ENCODE results near the gene DHCR24. TPM values are rescaled to one million over a fixed set of nuclear protein-coding genes. Genes with fewer than 3 reads are reported as not detected.

DHCR24 gene
- total RNA-seq, 2 experiments from 2014 or later: 56.3 to 64.8 TPM

GRCh38 chr1:54871275-54872035 lies 15.5 kb downstream of the DHCR24 start:
- Mint-ChIP-seq H3K36me3 (ENCODE audit: low read depth) (peaks cover 45% of the 10 kb centered on the region), H3K4me1 (ENCODE audit: low read depth) (no peaks in the 10 kb centered on the region), H3K27ac (no peak overlapping the region), H3K4me3 (no peak overlapping the region), H3K9me3 (no peaks in the 10 kb centered on the region), H3K27me3 (ENCODE audit: low read depth) (no peaks in the 10 kb centered on the region)
- no peak for DNase-seq
- CTCF ChIA-PET: no interaction called here
- intact Hi-C loops (cut with micrococcal nuclease): no loop called here

DNA sequence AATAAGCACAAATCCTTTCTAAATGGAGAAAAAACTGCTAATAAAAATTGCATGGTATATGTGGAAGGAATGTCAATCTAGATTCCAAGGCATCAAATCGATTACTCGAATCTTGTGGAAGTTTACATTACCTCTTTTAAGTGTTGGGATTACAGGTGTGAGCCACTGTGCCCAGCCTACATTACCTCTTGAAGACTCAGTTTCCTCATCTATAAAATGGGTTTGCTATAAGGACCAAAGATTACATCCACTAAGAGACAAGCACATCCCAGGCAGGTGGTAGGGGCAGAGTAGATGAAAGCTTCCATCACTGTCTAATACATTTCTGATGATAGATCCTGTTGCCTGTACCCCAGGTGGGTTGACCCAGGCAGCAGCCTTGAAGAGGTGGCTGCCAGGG lies 16.1 kb downstream of the DHCR24 start:
- no peak for DNase-seq
- no peaks in the 10 kb centered on the region for H3K4me1 Mint-ChIP-seq (ENCODE audit: low read depth)
- CTCF ChIA-PET: no interaction called here
- intact Hi-C loops (cut with micrococcal nuclease): no loop called here
- H3K4me3 Mint-ChIP-seq: no peak overlapping the region
- H3K27me3 Mint-ChIP-seq (ENCODE audit: low read depth): no peaks in the 10 kb centered on the region
- H3K27ac Mint-ChIP-seq: no peak overlapping the region
- peaks cover 45% of the 10 kb centered on the region for H3K36me3 Mint-ChIP-seq (ENCODE audit: low read depth)
- no peaks in the 10 kb centered on the region for H3K9me3 Mint-ChIP-seq

- intact Hi-C loops (cut with micrococcal nuclease): no loop called here
- no peaks in the 10 kb centered on the region for H3K4me1 Mint-ChIP-seq (ENCODE audit: low read depth)
- H3K4me3 Mint-ChIP-seq: no peak overlapping the region
- H3K9me3 Mint-ChIP-seq: no peaks in the 10 kb centered on the region
- H3K36me3 Mint-ChIP-seq (ENCODE audit: low read depth): peaks cover 34% of the 10 kb centered on the region
- no peaks in the 10 kb centered on the region for H3K27me3 Mint-ChIP-seq (ENCODE audit: low read depth)
- H3K27ac Mint-ChIP-seq: no peak overlapping the region
- CTCF ChIA-PET: interaction anchor here (0.8 to 0.9 kb wide), 2 partner anchors 136 to 146 kb away, joined by 3 to 4 read pairs; no protein-coding TSS in a partner anchor
- DNase-seq: no peak
These were observed 17.7 kb downstream of the DHCR24 start for GRCh38 chr1:54869173-54869851.

GRCh38 chr1:54867717-54868057 lies 19.3 kb downstream of the DHCR24 start:
- H3K27ac Mint-ChIP-seq: no peak overlapping the region
- H3K36me3 Mint-ChIP-seq (ENCODE audit: low read depth): peaks cover 38% of the 10 kb centered on the region
- no peaks in the 10 kb centered on the region for H3K4me1 Mint-ChIP-seq (ENCODE audit: low read depth)
- intact Hi-C loops (cut with micrococcal nuclease): no loop called here
- no peak for DNase-seq
- CTCF ChIA-PET: interaction anchor here (0.6 kb wide), 1 partner anchor 1841 kb away, joined by 3 read pairs; no protein-coding TSS in a partner anchor
- no peak overlapping the region for H3K4me3 Mint-ChIP-seq
- no peaks in the 10 kb centered on the region for H3K27me3 Mint-ChIP-seq (ENCODE audit: low read depth)
- H3K9me3 Mint-ChIP-seq: no peaks in the 10 kb centered on the region

DNA sequence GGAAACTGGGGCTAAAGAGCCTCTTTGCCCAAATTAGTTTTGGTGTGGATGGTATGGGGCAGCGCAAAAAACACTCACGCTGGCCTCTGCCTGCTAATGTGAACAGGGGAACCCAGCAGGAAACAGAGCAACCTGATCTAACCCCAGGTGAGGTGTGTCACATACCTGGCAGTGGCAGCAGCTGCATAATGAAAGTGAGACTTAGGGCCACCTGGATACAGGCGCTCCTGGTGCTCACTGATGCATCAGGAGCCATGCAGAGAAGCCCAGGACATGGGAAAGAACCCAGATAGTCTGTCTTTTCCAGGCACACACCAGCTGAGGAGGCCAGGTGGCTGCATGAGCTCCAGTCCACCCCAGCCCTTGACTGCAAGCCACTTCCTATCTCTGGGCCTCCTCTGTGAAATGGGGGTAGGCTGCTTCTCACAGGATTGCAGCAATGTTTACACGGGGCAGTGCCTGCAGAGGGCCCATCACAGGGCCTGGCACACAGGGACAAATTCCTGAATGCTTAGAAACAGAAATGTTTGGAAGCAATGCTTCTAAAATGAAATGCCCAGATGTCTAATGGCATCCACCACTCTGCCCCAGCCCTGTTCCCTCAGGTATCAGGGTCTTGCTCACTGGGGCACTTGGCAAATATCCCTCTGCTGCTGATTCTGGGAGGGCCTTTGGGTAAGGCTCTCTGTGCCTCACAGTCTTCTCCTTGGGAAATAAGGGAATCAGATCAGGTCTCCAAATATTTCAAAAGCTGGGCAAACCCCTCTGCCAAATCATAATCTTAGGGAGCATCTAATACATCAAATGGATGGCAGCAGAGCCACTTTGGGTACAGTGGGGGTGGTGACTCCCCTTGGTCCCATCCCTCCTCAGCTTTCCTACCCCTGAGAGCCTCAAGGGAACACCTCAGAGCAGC lies 19.9 kb downstream of the DHCR24 start:
- intact Hi-C loops (cut with micrococcal nuclease): no loop called here
- no peak overlapping the region for H3K27ac Mint-ChIP-seq
- no peak for DNase-seq
- CTCF ChIA-PET: interaction anchor here (0.6 kb wide), 1 partner anchor 1841 kb away, joined by 3 read pairs; no protein-coding TSS in a partner anchor
- H3K4me3 Mint-ChIP-seq: no peak overlapping the region
- no peaks in the 10 kb centered on the region for H3K27me3 Mint-ChIP-seq (ENCODE audit: low read depth)
- no peaks in the 10 kb centered on the region for H3K9me3 Mint-ChIP-seq
- no peaks in the 10 kb centered on the region for H3K4me1 Mint-ChIP-seq (ENCODE audit: low read depth)
- H3K36me3 Mint-ChIP-seq (ENCODE audit: low read depth): peaks cover 38% of the 10 kb centered on the region

GRCh38 chr1:54865238-54866073 lies 21.5 kb downstream of the DHCR24 start:
- no peaks in the 10 kb centered on the region for H3K4me1 Mint-ChIP-seq (ENCODE audit: low read depth)
- no peaks in the 10 kb centered on the region for H3K9me3 Mint-ChIP-seq
- intact Hi-C loops (cut with micrococcal nuclease): no loop called here
- H3K27me3 Mint-ChIP-seq (ENCODE audit: low read depth): no peaks in the 10 kb centered on the region
- CTCF ChIA-PET: no interaction called here
- no peak overlapping the region for H3K27ac Mint-ChIP-seq
- no peak for DNase-seq
- no peak overlapping the region for H3K4me3 Mint-ChIP-seq
- peaks cover 40% of the 10 kb centered on the region for H3K36me3 Mint-ChIP-seq (ENCODE audit: low read depth)

- Mint-ChIP-seq H3K4me3 (no peak overlapping the region), H3K4me1 (ENCODE audit: low read depth) (no peaks in the 10 kb centered on the region), H3K27me3 (ENCODE audit: low read depth) (no peaks in the 10 kb centered on the region), H3K27ac (no peak overlapping the region), H3K36me3 (ENCODE audit: low read depth) (peaks cover 43% of the 10 kb centered on the region), H3K9me3 (no peaks in the 10 kb centered on the region)
- CTCF ChIA-PET: no interaction called here
- intact Hi-C loops (cut with micrococcal nuclease): no loop called here
- DNase-seq: no peak
These were observed 22.4 kb downstream of the DHCR24 start for GRCh38 chr1:54864460-54865208.

- Mint-ChIP-seq H3K27me3 (ENCODE audit: low read depth) (no peaks in the 10 kb centered on the region), H3K9me3 (no peaks in the 10 kb centered on the region), H3K27ac (no peak overlapping the region), H3K4me3 (no peak overlapping the region), H3K36me3 (ENCODE audit: low read depth) (peaks cover 45% of the 10 kb centered on the region), H3K4me1 (ENCODE audit: low read depth) (no peaks in the 10 kb centered on the region)
- intact Hi-C loops (cut with micrococcal nuclease): no loop called here
- CTCF ChIA-PET: no interaction called here
- DNase-seq: no peak
These were observed 23.7 kb downstream of the DHCR24 start for GRCh38 chr1:54863267-54863665.

DNA sequence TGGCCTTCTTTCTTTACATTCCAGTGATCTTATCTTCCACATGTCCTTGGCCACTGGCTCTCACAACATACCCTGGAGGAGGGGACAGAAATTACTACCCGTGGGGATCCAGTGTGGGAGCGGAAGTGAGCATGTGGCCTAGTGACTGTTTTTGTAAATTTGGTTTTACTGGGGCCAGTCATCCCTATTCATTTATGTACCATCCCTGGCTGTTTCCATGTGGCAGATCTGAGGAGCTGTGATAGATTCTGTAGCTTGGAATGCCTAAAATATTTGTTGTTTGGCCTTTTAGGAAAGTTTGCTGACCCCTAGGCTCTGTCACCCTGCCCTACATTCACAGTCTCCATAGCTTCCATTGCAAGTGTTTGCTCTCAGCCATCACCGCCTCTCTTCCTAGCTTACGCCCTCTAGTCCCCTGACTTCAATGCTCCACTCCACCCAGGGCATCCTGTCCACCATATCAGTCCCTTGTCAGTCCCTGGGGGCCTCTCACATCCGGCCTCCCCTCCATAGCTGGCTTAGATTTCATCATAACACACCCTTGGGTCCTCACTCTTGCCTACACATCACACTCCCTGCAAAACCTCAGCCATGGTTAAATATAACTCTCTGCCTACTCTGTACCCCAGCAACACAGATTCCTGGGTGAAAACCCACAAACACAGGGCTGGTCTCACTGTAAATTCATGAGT lies 25.8 kb downstream of the DHCR24 start:
- CTCF ChIA-PET: interaction anchor here (0.5 kb wide), 1 partner anchor 86 kb away, joined by 5 read pairs; no protein-coding TSS in a partner anchor
- intact Hi-C loops (cut with micrococcal nuclease): no loop called here
- Mint-ChIP-seq H3K4me3 (no peak overlapping the region), H3K4me1 (ENCODE audit: low read depth) (no peaks in the 10 kb centered on the region), H3K9me3 (no peaks in the 10 kb centered on the region), H3K36me3 (ENCODE audit: low read depth) (peaks cover 36% of the 10 kb centered on the region), H3K27me3 (ENCODE audit: low read depth) (no peaks in the 10 kb centered on the region), H3K27ac (no peak overlapping the region)
- DNase-seq: no peak

DNA sequence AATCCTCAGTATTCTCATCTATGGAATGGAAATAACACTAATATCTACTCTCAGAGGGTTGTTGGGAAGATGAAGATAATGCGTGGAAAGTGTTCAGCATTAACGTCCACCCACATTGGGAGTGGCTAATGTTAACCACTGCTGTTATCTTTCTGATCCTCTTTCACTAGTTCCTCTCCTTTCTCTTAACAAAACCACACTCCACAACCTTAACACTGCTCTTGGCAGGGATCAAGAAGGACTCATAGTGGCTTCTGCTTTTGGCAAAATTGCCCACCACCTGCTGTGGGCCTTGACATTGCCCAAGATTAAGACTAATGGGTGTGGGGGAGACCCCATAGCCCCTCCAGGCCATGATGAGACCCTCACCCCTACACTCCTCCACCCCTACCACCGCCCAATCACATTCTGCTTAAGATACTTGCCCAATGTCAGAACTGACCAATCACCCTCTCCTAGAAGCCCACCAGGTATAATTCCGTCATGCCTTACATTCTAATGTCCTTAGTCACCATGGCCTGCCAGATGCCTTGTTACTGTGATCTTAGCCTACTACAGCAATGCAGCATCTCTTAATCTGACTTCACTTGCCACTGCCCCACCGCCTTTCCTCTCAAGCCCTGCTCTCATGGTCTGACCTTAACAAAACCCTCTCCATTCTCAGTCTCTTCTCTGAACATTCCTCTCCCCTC lies 27.1 kb downstream of the DHCR24 start:
- Mint-ChIP-seq H3K36me3 (ENCODE audit: low read depth) (peaks cover 38% of the 10 kb centered on the region), H3K27ac (no peak overlapping the region), H3K9me3 (no peaks in the 10 kb centered on the region), H3K4me1 (ENCODE audit: low read depth) (no peaks in the 10 kb centered on the region), H3K27me3 (ENCODE audit: low read depth) (no peaks in the 10 kb centered on the region), H3K4me3 (no peak overlapping the region)
- intact Hi-C loops (cut with micrococcal nuclease): no loop called here
- DNase-seq: no peak
- CTCF ChIA-PET: interaction anchor here (0.7 kb wide), 1 partner anchor 14 kb away, joined by 3 read pairs; no protein-coding TSS in a partner anchor
